ENCODE data around the gene CCDC7. TPM values are rescaled to one million over a fixed set of nuclear protein-coding genes. Genes with fewer than 3 reads are reported as not detected.
"Not testable (repeated sequence)": the region's sequence is repeated elsewhere in the genome, so short reads cannot be mapped to it uniquely, and the experiment has no call there.

The CCDC7 gene
- total RNA-seq, 1 experiment from 2014 or later: 6.3 TPM

GRCh38 chr10:32605787-32606186, 159.8 kb downstream of the CCDC7 start:
- TF ChIP-seq CTCF (IDR thresholded peaks at IDR 0.05; ENCODE audit: unreplicated experiment): no peak
- ChIA-PET CTCF (no interaction called here), POLR2A (no interaction called here)
- intact Hi-C loops (cut with micrococcal nuclease): no loop called here
- Mint-ChIP-seq H3K27ac (ENCODE audit: low read depth, unreplicated experiment) (no peak overlapping the region), H3K27me3 (ENCODE audit: insufficient read depth, unreplicated experiment) (no peaks in the 10 kb centered on the region), H3K4me3 (ENCODE audit: unreplicated experiment) (no peak overlapping the region), H3K9me3 (ENCODE audit: unreplicated experiment) (peaks cover 8% of the 10 kb centered on the region), H3K36me3 (ENCODE audit: insufficient read depth, unreplicated experiment) (no peaks in the 10 kb centered on the region), H3K4me1 (ENCODE audit: insufficient read depth, unreplicated experiment) (no peaks in the 10 kb centered on the region)
- no TSS peak for BruUV-seq (replicated peaks)
- no peak for DNase-seq (ENCODE audit: unreplicated experiment)

- intact Hi-C loops (cut with micrococcal nuclease); H3K27me3 Mint-ChIP-seq (ENCODE audit: insufficient read depth, unreplicated experiment); H3K36me3 Mint-ChIP-seq (ENCODE audit: insufficient read depth, unreplicated experiment); POLR2A ChIA-PET; DNase-seq (ENCODE audit: unreplicated experiment); CTCF ChIA-PET; H3K27ac Mint-ChIP-seq (ENCODE audit: low read depth, unreplicated experiment); H3K4me1 Mint-ChIP-seq (ENCODE audit: insufficient read depth, unreplicated experiment); BruUV-seq (replicated peaks); H3K4me3 Mint-ChIP-seq (ENCODE audit: unreplicated experiment): not testable (repeated sequence)
- H3K9me3 Mint-ChIP-seq (ENCODE audit: unreplicated experiment): peaks cover 15% of the 10 kb centered on the region
These were observed 164.6 kb downstream of the CCDC7 start for GRCh38 chr10:32610543-32610942.

GRCh38 chr10:32616438-32616837, 170.5 kb downstream of the CCDC7 start:
- ChIA-PET CTCF (no interaction called here), POLR2A (no interaction called here)
- Mint-ChIP-seq H3K9me3 (ENCODE audit: unreplicated experiment) (peaks cover 22% of the 10 kb centered on the region), H3K27ac (ENCODE audit: low read depth, unreplicated experiment) (no peak overlapping the region), H3K4me3 (ENCODE audit: unreplicated experiment) (no peak overlapping the region), H3K27me3 (ENCODE audit: insufficient read depth, unreplicated experiment) (no peaks in the 10 kb centered on the region), H3K4me1 (ENCODE audit: insufficient read depth, unreplicated experiment) (no peaks in the 10 kb centered on the region), H3K36me3 (ENCODE audit: insufficient read depth, unreplicated experiment) (no peaks in the 10 kb centered on the region)
- no peak for TF ChIP-seq CTCF (IDR thresholded peaks at IDR 0.05; ENCODE audit: unreplicated experiment)
- DNase-seq (ENCODE audit: unreplicated experiment): no peak
- no TSS peak for BruUV-seq (replicated peaks)
- intact Hi-C loops (cut with micrococcal nuclease): no loop called here

GRCh38 chr10:32618482-32618881, 172.5 kb downstream of the CCDC7 start:
- Mint-ChIP-seq H3K4me1 (ENCODE audit: insufficient read depth, unreplicated experiment) (no peaks in the 10 kb centered on the region), H3K9me3 (ENCODE audit: unreplicated experiment) (peaks cover 17% of the 10 kb centered on the region), H3K27me3 (ENCODE audit: insufficient read depth, unreplicated experiment) (no peaks in the 10 kb centered on the region), H3K36me3 (ENCODE audit: insufficient read depth, unreplicated experiment) (no peaks in the 10 kb centered on the region), H3K4me3 (ENCODE audit: unreplicated experiment) (no peak overlapping the region), H3K27ac (ENCODE audit: low read depth, unreplicated experiment) (no peak overlapping the region)
- POLR2A ChIA-PET: no interaction called here
- CTCF ChIA-PET: no interaction called here
- no TSS peak for BruUV-seq (replicated peaks)
- no peak for DNase-seq (ENCODE audit: unreplicated experiment)
- TF ChIP-seq CTCF (IDR thresholded peaks at IDR 0.05; ENCODE audit: unreplicated experiment): no peak
- intact Hi-C loops (cut with micrococcal nuclease): no loop called here

GRCh38 chr10:32621969-32622368, 176.0 kb downstream of the CCDC7 start:
- no peak for DNase-seq (ENCODE audit: unreplicated experiment)
- Mint-ChIP-seq H3K36me3 (ENCODE audit: insufficient read depth, unreplicated experiment) (no peaks in the 10 kb centered on the region), H3K4me1 (ENCODE audit: insufficient read depth, unreplicated experiment) (no peaks in the 10 kb centered on the region), H3K4me3 (ENCODE audit: unreplicated experiment) (no peak overlapping the region), H3K27me3 (ENCODE audit: insufficient read depth, unreplicated experiment) (no peaks in the 10 kb centered on the region), H3K9me3 (ENCODE audit: unreplicated experiment) (no peaks in the 10 kb centered on the region), H3K27ac (ENCODE audit: low read depth, unreplicated experiment) (no peak overlapping the region)
- POLR2A ChIA-PET: no interaction called here
- CTCF ChIA-PET: interaction anchor here (0.6 kb wide), 2 partner anchors 85 to 502 kb away, joined by 3 to 5 read pairs; no protein-coding TSS in a partner anchor
- intact Hi-C loops (cut with micrococcal nuclease): no loop called here
- TF ChIP-seq CTCF (IDR thresholded peaks at IDR 0.05; ENCODE audit: unreplicated experiment): no peak
- BruUV-seq (replicated peaks): no TSS peak

Data from MCF 10A (cell line).